Activated CD8-positive, alpha-beta memory T cell treated with anti-CD3 and anti-CD28 coated beads, Interleukin-2, amount 50 U/mL, for 4 hours (primary cell): ENCODE measurements around the gene NOC2L.
A peak's percentile ranks its signal among the peaks of the same experiment; 100 is the strongest.

ENCODE experiments used
- DNase-seq: peaks from one replicate; pipeline ENCODE4 v3.0.0-alpha.2; 2020

The NOC2L gene

DNA sequence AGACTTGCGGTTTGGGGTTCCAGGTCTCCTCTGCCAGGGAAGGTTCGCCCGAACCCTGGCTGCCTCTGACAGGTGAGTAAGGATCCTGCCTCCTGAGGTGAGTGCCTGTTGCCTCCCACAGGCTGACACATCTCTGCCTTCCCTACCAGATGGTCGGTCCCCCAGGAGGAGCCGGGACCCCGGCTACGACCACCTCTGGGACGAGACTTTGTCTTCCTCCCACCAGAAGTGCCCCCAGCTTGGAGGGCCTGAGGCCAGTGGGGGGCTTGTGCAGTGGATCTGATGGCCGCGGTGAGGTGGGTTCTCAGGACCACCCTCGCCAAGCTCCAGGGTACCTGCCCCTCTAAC is 15.2 kb upstream of the NOC2L start:
- no peak for DNase-seq

DNA sequence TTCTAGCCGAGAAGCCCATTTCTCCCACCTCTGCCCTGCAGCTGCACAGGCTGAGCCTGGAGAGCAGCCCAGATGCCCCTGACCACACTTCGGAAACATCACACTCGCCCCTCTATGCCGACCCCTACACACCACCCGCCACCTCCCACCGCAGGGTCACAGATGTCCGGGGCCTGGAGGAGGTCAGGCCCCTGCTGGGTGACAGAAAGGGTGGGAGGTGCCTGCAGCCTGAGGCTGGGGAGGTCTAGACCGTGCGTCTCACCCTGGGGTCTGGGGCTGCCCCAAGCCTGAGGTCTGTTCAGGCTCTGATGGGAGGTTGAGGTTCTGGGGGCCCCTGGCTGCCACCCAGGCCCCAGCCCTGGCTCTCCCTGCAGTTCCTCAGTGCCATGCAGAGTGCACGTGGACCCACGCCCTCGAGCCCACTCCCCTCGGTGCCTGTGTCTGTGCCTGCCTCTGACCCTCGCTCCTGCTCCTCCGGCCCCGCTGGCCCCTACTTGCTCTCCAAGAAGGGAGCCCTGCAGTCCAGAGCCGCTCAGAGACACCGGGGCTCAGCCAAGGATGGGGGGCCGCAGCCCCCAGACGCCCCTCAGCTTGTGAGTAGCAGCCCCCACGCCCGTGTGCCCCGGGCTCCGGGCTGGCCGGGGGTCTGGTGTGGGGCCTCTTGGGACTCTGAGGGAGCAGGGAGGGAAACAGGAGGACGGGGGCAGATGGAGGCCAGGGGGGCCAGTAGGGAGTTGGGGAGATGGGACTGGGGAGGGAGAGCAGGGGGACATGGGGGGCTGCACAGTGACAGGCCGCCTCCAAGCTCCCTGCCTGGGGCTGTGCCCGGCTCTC is 14.6 kb upstream of the NOC2L start:
- no peak for DNase-seq

DNA sequence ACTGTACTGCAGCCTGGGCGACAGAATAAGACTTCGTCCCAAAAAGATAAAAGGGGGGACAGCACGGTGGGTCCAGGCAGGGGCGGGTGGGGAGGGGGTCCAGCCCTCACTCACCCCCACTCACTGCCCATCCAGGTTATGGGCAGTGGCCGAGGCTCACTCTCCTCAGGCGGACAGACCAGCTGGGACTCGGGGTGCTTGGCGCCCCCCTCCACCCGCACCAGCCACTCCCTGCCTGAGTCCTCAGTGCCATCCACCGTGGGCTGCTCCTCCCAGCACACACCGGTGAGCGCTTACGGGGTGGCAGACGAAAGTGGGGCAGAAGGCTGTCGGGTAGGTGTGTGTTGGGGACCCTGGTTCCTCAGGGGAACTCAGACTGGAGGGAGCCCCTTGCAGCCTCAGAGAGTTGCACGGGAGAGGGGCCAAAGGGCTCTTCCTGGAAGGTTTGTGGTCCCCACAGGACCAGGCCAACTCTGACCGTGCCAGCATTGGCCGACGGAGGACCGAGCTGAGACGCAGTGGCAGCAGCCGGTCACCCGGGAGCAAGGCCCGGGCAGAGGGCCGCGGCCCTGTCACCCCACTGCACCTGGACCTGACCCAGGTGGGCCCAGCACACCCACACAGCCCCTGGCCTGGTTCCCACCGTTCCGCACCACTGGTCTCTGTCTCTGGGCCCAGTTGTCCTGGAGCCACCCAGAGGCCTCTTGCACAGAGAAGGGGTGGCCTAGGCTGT is 13.8 kb upstream of the NOC2L start:
- DNase-seq, result no peak

DNA sequence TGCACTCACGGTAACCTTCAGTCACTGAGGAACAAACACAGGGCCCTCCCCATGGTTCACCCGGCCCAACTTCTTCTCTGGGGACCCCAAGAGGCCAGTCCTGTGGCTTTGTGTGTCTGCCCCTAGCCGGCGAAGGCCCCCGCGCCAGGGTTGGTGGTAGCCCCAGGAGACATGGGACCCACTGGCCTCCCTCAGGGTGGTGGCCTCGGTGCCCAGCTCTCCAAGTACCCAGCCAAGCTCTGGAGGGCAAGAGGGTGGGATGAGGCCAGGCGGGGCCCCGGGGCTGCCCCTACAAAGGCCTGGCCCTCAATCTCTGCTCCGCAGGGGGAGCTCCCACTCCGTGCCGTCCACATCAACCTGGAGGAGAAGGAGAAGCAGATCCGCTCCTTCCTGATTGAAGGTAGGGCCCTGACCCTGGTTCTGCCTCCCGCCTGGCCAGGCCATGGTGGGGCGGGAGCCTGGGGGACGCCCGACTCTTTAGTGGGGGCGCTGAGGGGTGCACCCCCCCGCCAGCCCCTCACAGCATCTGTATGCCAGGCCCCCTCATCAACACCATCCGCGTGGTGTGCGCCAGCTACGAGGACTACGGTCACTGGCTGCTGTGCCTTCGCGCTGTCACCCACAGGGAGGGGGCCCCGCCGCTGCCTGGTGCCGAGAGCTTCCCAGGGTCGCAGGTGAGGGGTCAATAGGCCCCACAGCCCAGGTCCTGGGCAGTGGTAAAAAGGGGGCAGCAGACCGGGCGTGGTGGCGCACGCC is 12.9 kb upstream of the NOC2L start:
- DNase-seq, result no peak

DNA sequence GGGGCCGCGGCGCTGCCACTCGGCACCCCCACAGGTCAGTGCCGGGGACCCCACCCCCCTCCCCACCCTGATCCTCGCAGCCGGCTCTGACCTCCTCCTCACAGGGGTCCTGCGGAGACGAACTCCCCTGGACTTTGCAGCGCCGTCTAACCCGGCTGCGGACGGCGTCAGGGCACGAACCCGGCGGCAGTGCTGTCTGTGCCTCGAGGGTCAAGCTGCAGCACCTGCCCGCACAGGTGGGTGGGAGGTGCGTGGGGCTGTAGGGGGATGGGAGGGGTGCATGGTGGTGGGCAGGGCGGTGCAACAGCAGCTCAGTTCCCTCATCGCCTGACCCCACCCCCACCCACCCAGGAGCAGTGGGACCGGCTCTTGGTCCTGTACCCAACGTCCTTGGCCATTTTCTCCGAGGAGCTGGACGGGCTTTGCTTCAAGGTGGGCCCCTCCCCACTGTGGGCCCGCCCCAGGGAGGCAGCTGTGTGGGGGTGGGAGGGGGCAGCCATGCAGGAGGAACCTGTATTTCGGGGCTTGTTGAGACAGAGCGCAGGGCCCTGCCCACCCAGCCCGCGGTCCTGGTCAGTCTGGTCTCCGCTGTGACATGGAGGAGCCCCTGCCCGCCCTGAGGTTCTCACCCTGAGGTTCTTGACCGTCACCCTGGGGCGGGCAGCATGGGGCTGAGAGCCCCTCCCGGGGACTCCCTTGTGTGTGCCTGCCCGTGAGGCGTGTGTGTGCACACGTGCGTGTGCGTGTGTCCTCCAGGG is 12.1 kb upstream of the NOC2L start:
- no peak for DNase-seq

DNA sequence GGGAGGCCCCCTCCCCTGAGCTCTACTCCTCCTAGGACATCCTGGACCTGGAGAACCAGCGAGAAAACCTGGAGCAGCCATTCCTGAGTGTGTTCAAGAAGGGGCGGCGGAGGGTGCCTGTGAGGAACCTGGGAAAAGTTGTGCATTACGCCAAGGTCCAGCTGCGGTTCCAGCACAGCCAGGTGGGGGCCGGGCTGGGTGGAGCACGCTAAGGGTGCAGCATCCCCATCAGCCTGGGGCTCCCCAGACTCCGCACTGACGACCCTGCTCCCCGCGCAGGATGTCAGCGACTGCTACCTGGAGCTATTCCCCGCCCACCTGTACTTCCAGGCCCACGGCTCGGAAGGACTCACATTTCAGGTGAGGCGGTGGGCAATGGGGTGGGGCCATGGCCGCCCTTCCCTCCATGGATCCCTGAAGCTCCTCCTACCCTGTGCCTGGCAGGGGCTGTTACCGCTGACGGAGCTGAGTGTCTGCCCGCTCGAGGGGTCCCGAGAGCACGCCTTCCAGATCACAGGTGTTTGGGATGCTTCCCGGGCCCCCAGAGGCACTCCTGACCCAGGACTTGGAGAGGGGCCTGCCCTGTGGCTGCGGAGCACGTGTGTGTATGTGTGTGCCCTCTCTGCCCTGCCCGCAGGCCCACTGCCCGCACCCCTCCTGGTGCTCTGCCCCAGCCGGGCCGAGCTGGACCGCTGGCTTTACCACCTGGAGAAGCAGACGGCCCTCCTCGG is 11.4 kb upstream of the NOC2L start:
- DNase-seq, result no peak

DNA sequence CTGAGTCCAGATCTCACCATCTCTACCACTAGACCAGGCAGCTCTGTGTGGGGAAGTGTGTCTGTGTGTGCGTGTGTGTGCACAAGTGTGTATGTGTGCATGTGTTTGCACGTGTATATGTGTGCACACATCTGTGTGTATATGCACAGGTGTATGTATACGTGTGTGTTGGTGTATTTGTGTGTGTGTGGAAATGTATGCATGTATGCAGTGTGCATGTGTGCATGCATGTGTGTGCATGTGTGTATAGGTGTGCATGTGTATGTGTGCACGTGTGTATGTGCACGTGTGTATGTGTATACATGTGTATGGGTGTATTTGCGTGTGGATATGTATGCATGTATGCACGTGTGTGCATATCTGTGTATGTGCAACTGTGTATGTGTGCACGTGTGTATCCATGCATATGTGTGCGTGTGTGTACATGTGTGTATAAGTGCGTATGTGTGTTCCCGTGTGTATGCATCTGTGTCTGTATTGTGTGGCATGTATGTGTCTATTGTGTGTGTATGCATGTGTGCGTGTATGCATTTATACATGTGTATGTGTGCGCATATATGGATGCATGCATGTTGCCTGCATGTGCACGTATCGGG is 10.3 kb upstream of the NOC2L start:
- no peak for DNase-seq

DNA sequence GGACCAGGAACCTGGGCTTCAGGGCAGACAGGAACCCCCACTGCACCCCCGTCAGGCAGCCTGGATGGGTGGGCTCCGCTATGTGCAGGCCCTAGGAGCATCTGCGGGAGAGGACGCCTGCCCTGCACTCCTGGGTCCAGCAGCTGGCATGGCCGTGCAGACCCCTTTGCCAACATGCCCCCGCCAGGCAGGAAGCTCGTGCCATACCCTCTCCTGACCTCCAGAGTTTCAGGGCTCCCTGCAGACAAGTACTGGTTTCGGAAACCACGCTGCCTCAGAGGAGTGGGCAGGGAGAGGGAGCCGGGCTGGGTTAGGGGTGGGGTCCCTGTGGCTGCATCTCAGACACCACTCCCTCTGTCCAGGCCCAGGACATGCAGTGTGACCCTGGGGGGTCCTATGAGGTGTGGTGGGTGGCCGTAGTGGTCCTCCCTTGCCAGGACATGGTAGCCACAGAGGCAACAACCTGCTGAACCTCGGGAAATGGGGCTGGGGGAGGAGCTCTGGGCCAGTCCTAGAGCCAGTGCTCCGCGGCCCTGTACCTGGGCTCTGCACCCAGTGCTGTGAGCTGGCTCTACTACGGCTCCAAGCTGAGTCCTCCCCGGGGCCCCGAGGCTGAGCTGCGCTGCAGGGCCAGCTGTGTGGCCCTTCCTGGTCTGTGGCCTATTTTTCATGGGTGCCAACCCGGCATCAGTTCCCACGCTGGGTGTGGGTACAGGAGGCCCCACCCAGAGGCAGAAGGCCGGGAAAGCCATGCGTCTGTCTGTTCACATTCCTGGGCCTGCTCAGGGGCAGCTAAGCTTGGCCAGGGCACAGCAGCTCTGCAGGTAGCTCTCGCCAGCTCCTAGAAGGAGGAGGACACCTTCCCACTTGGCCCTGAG is 8.6 kb upstream of the NOC2L start:
- DNase-seq, result no peak

DNA sequence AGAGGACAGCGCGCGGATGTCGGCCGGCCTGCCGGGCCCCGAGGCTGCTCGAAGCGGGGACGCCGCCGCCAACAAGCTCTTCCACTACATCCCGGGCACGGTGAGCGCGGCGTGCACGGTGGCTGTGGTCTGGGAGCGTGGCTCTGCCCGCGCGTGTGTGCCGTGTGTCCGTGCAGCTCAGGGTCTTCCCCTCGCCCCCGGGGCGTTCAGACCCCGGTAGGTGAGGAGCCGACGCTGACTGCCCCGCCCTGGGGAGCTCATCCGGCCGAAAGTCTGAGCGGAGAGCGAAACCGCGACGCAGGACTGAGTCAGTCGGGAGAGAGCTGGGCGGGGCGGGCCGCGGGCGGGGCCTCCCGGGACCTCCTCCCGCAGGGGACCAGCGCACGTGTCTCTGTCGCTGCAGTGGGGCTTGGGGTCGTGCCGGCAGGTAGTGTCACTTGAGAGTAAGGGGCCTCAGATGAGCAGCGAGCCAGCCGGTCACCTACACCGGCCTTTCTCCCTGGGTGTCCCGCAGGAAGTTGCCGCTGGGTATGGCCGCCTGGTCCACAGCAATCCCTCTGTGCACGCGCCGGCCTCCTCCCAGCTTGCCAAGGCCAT is 7.7 kb upstream of the NOC2L start:
- DNase-seq, result peak; percentile 89

DNA sequence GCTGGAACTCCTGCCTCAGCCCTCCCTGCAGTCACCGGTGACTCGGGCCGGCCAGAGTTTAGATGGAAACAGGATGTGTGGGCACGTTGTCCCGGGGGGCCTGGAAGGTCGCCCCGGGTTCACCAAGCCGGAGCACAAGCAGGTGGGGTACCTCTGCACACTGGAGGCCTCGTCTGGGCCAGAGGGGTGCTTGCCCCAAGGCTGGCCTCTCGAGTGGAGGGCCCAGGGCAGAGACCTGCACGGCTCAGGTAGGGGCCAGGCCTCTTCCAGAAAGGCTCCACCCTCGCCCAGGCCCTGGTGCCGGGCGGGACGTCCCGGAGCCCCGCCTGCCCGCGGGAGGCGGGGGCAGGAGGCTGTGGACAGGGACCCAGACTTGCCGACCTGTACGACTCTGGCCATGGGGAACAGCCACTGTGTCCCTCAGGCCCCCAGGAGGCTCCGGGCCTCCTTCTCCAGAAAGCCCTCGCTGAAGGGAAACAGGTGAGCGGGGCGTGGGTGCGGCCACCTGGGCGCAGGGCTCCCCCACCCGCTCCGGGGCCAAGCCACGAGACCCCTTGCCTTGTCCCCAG is 7.2 kb upstream of the NOC2L start, which contains the start of gene PLEKHN1:
TSS of gene PLEKHN1 (plus strand) at position 348 of the 569 bp plus-strand sequence. CDS start at position 398, 50 bp downstream.
- no peak for DNase-seq

DNA sequence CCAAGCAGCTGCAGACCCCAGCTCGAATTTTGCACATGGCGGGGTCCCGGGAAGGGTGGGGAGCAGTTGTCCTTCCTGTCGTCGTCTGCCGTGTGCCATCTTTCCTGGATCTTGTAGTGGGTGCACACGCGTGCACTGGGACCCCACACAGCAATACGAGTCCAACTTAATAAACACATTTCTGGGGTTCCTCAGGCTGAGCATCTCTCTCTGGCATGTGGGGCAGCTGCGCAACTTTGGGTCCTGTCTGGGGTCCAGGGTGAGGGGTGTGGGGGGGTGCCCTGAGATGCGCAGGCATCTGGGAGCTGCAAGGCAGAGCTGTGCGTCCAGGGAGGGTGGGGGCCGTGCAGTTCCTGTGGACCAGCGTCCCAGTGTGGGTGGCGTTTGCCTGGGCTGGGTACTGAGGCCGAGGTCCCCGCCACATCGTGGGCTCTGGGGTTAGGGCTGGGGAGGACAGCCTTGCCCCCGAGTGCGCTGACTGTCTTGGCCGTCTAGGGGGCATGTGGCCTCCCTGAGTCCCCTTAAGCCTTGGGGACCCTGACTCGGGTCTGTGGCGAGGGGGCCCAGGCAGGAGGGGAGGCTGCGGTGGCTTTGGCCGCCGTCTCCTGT is 6.6 kb upstream of the NOC2L start:
- DNase-seq, result no peak

DNA sequence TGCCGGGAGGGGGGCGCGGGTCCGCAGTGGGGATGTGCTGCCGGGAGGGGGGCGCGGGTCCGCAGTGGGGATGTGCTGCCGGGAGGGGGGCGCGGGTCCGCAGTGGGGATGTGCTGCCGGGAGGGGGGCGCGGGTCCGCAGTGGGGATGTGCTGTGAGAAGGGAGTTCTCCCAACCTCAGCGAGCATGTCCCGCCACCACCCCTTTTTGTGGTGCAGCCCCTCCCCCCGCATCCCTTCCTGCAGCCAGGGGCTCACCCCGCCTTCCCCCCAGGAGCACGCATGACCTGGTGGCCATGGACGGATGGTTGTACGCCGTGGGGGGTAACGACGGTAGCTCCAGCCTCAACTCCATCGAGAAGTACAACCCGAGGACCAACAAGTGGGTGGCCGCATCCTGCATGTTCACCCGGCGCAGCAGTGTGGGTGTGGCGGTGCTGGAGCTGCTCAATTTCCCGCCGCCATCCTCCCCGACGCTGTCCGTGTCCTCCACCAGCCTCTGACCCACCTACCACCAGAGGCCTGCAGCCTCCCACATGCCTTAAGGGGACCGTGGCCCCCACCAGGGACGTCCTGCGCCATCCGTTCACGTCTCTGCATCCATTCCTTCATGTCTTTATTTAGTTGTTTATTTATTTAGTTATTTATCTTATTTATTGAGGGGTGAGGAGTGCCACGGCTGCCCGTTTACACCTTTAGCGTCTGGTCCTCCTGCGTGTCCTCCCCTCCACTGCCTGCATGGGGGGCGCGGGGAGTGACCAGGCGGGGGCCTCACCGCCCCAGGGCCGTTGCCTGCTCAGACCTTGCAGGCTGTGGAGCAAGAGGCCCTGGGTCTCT is 5.9 kb upstream of the NOC2L start:
- DNase-seq, result no peak

DNA sequence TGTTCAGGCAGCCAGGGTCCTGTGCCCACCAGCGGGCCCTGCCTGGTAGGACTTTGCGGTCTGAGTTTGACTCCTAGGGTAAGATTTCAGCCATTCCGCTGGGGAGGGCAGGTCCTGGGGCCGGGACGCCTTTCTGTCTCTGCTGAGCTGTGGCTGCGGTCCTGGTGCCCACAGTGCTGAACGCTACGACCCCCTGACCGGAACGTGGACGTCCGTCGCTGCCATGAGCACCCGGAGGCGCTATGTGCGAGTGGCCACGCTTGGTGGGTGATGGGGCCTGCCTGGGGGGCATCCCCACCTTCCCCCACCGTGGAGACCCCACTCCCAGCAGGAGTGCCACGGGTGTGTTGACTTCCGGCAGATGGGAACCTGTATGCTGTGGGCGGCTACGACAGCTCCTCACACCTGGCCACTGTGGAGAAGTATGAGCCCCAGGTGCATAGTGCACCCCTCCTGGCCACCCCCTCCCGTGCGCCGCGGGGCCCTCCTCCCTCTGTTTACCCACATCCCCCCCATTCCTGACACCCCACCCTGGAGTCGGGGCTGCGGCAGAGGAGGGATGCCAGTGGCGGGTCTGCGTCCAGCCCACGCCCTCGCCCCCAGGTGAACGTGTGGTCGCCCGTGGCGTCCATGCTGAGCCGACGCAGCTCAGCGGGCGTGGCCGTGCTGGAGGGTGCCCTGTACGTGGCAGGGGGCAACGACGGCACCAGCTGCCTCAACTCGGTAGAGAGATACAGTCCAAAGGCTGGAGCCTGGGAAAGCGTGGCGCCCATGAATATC is 4.9 kb upstream of the NOC2L start:
- DNase-seq, result no peak

DNA sequence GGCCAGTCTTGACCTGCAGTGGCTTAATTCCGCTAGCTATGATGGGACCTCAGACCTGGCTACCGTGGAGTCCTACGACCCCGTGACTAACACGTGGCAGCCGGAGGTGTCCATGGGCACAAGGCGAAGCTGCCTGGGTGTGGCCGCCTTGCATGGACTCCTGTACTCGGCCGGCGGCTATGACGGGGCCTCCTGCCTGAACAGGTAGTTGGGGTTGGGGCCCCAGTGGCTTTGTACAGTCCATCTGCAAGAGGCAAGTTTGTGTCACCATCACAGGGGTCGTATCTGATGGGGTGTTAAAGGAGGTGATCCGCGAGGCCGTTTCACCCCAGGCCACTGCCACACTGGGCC is 4.2 kb upstream of the NOC2L start:
- DNase-seq, result no peak

DNA sequence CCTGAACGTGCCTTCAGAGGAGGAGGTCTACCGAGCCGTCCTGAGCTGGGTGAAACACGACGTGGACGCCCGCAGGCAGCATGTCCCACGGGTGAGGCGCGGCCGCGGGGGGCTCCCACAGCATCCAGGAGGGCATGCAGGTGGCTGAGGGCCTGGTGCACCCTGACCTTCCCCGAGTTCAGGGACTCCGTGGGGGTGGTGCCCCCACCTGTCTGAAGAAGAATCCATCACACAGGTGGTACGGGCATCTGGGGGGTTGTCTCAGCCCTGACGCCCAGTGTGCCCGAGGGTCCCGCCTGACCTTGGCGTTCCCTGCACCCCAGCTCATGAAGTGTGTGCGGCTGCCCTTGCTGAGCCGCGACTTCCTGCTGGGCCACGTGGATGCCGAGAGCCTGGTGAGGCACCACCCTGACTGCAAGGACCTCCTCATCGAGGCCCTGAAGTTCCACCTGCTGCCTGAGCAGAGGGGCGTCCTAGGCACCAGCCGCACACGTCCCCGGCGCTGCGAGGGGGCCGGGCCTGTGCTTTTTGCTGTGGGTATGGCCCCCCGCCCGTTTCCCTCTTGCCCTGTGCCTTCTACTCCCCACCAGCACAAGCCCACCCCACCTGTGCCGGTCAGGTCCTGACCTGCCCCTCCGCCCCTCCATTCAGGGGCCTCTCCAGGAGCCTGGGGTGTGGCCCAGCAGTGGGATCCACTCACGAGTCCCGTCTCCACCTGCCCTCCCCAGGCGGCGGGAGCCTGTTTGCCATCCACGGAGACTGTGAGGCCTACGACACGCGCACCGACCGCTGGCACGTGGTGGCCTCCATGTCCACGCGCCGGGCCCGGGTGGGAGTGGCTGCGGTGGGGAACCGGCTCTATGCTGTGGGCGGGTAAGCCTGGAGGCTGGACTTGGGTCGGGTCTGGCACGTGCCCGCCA is 3.6 kb upstream of the NOC2L start:
- DNase-seq, result no peak

DNA sequence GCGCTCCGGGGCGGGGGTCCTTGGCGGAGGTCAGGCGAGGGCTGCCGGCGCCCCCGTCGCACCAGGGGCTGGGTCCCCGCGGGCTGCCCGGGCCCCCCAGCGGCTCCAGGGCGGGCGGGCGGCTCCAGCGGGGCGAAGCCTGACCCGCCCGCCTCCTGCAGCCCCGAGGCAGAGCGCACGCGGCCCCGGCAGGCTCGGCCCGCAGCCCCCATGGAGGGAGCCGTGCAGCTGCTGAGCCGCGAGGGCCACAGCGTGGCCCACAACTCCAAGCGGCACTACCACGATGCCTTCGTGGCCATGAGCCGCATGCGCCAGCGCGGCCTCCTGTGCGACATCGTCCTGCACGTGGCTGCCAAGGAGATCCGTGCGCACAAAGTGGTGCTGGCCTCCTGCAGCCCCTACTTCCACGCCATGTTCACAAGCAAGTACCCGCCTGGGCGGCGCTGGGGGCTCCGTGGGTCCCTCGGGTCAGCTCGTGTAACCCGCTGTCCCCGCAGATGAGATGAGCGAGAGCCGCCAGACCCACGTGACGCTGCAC is 2.1 kb upstream of the NOC2L start:
- no peak for DNase-seq
